ENCODE results near the gene CLSTN2.

Gene CLSTN2

GRCh38 chr3:140455521-140456214, 520.7 kb downstream of the CLSTN2 start:
- DNase-seq (ENCODE audit: low spot score), result no peak

- DNase-seq (ENCODE audit: low spot score), result no peak
Measured at GRCh38 chr3:140456974-140457373, 522.0 kb downstream of the CLSTN2 start.

- no peak for DNase-seq (ENCODE audit: low spot score)
Measured at GRCh38 chr3:140459462-140459861, 524.5 kb downstream of the CLSTN2 start.

DNA sequence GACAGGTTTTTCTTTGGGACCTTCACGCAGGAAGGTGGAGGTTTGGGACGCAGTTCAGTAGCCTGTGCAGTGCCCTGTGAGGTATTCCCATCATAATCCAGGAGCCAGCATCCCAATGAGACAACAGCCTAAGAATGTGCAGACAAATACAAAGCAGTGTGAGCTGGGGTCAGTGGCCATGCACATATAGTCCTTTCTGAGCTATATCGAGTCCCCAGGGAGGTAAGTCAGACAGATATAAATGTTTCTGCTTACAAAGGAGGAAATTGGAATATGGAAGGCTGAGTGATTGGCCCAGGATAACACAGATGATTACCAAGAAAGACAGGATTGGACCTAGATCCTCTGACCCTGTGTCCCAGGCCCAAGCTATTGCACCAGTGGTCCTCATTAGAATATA, 526.3 kb downstream of the CLSTN2 start:
- DNase-seq (ENCODE audit: low spot score), result no peak

- no peak for DNase-seq (ENCODE audit: low spot score)
Measured at GRCh38 chr3:140463355-140463754, 528.4 kb downstream of the CLSTN2 start.

DNA sequence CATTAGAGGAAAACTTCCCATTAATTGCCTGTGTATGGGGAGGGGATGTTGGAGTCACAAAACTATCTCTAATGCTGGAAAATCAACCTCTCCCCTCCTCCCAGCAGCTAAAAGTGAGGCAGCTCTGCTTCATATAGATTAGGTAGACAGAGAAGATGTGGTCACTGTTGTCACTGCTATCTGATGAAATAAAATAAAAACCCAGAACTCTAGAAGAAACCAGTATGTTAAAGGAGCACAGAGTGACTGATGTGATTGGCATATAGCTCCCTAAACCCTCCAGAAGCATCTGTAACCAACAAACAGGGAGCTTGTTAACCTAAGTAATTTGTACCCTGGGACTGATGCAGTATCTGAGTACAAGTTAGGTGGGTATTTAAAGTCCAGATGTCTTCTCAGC, 531.0 kb downstream of the CLSTN2 start:
- no peak for DNase-seq (ENCODE audit: low spot score)

DNA sequence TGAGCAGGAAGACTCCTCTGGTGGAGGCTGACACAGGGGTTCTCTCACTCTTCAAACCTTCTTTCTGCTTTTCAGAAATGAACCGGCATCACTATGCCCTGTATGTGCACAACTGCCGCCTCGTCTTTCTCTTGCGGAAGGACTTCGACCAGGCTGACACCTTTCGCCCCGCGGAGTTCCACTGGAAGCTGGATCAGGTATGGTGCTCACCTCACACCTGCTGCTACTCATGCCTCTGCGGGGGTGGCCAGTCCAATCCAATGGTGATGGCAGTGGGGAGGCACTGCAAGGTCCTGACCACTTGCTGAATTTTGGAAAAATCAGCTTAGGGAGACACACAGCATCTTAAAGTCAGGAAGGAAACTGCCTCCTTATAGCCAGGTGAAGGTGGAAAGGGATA, 531.5 kb downstream of the CLSTN2 start:
- DNase-seq (ENCODE audit: low spot score), result no peak

DNA sequence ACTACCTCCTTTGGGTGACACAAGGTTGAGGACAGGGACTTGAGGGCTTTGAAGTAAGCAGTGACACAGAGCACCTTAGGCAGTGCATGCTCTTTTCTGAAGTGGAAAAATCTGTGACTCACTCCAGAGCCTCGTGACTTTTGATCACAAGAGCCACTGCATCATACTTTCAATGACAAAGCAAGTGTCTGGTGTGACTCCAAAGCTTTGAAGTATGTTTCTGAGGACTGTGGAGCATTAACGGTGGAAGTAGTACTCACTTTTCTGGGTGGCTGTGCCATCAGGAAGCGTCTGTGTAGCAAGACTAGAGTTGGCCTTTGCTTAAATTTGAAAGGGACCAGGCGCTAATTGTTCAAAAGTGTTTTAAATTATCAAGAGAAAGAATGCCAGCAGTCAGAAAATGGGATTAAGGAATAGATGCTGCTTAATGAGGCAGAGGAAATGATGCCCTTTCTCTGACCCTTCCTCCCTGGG, 532.2 kb downstream of the CLSTN2 start:
- DNase-seq (ENCODE audit: low spot score), result no peak

DNA sequence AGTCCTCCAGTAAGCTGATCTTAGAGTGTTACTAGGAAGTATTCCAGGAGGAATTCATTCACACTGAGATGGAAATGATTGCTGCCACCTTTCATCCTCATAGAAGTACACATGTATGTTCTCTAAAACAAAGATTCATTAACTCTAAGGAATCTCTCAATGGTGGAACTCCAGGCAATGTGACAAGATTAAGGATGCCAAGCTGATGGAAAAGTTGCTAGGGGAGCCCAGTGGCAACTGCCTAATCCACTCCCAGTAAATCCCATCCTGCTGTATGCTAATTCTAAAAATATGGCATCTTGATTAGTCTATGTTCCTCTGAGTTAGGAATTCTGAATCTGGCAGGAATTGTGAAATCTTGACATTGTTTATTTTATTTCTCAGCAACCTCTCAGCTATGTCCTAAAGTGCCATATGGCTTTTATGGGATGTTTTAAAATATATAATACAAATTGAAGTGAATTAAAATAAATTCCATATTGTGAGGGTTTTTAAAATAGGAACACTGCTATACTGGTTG, 532.9 kb downstream of the CLSTN2 start:
- DNase-seq (ENCODE audit: low spot score), result no peak

- no peak for DNase-seq (ENCODE audit: low spot score)
Measured at GRCh38 chr3:140468407-140468806, 533.4 kb downstream of the CLSTN2 start.

DNA sequence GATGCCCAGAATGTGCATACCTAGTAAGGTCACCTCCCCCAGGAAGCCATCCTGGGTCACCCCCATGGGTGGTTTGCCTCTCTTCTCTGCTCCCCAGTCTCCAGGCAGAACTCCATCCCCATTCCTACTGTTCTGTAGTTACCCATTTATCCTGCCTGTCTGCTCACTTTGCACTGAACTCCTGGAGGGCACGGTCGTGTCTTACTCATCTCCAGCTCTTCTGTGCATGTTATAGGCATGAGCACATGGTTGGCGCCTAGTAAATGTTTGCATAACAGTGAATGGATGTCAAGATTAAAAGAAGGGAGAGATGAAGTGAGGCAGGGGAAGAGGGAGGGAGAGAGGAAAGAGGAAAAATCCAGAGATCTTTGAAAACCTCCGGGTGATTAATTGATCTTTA, 534.5 kb downstream of the CLSTN2 start:
- no peak for DNase-seq (ENCODE audit: low spot score)

GRCh38 chr3:140470211-140470610, 535.2 kb downstream of the CLSTN2 start:
- DNase-seq (ENCODE audit: low spot score), result no peak

DNA sequence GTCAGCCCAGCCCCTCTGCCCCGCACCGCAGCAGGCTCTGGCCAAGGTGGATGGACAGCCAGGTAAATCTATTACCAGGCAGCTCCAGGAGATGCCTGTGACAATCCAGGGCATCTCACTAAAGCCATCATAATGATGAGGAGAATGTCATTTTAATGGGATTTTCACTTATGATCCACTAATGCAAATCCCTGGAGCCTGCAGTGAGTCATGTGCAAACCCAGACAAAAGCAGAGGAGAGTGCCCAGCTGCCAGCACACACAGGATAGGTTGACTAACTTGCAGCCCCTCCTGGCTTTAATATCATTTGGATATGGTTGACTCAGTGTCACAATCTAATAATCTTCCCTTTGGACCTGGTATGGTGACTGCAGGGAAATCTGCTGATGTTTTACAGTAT, 536.0 kb downstream of the CLSTN2 start:
- DNase-seq (ENCODE audit: low spot score), result no peak

- no peak for DNase-seq (ENCODE audit: low spot score)
Measured at GRCh38 chr3:140472306-140473020, 537.5 kb downstream of the CLSTN2 start.

DNA sequence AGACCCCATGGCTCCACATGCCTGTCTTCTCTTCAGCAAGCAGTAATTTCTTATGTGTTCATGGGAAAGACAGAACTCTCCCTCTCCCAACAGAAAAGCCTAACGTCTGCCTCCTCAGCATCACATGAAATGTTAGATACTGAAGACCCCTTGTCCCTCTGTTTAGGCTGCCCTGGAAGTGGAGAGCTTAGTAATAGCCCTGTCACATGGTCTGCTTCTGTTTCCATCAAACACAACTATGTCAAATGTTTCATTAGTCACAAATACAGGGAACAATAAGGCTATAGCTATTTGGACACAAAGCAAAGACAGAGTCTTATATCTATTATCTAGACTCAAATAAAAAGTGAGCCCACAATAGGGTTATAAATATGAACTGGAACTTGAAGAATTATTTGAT, 552.6 kb downstream of the CLSTN2 start:
- DNase-seq (ENCODE audit: low spot score), result no peak

GRCh38 chr3:140493271-140493670, 558.3 kb downstream of the CLSTN2 start:
- DNase-seq (ENCODE audit: low spot score), result no peak

- DNase-seq (ENCODE audit: low spot score), result no peak
Measured at GRCh38 chr3:140494970-140495369, 560.0 kb downstream of the CLSTN2 start.

GRCh38 chr3:140497331-140497730, 562.3 kb downstream of the CLSTN2 start:
- no peak for DNase-seq (ENCODE audit: low spot score)

GRCh38 chr3:140499114-140499757, 564.3 kb downstream of the CLSTN2 start:
- DNase-seq (ENCODE audit: low spot score), result no peak

GRCh38 chr3:140500473-140500872, 565.5 kb downstream of the CLSTN2 start:
- no peak for DNase-seq (ENCODE audit: low spot score)

- no peak for DNase-seq (ENCODE audit: low spot score)
Measured at GRCh38 chr3:140501061-140501769, 566.2 kb downstream of the CLSTN2 start.

- no peak for DNase-seq (ENCODE audit: low spot score)
Measured at GRCh38 chr3:140501770-140502364, 566.9 kb downstream of the CLSTN2 start.
